HG03342 (cell line): Measurements from ENCODE around the gene FDPS.

Experiments
- ATAC-seq: cut with Tn5 transposase; IDR thresholded peaks from one replicate; pipeline ENCODE4 v1.9.1; 2021; ENCODE audit warnings: mild to moderate bottlenecking, moderate library complexity; ENCODE audit not compliant: unreplicated experiment

Gene FDPS

GRCh38 chr1:155308493-155309422 lies at the start of gene FDPS:
Gene FDPS (plus strand): TSS chr1:155308866. CDS start chr1:155309790, 924 bp downstream.
- peak; percentile 95 for ATAC-seq

GRCh38 chr1:155260276-155260675 lies 48.4 kb upstream of the FDPS start:
- ATAC-seq = no peak

GRCh38 chr1:155261493-155261851 lies 47.2 kb upstream of the FDPS start:
- no peak for ATAC-seq

GRCh38 chr1:155261852-155262673 lies 46.6 kb upstream of the FDPS start, which contains the start of gene SCAMP3:
Gene SCAMP3 (minus strand): TSS chr1:155262360. CDS start chr1:155262151, 209 bp downstream.
- peak; percentile 88 for ATAC-seq

GRCh38 chr1:155263067-155263466 lies 45.6 kb upstream of the FDPS start:
- ATAC-seq = no peak

GRCh38 chr1:155266553-155266952 lies 42.1 kb upstream of the FDPS start:
- ATAC-seq = no peak

- no peak for ATAC-seq
These were observed 41.3 kb upstream of the FDPS start for GRCh38 chr1:155267373-155267772.

- ATAC-seq = no peak
These were observed 40.0 kb upstream of the FDPS start for GRCh38 chr1:155268630-155269029.

GRCh38 chr1:155269381-155269780 lies 39.3 kb upstream of the FDPS start:
- no peak for ATAC-seq

GRCh38 chr1:155272466-155273342 lies 36.0 kb upstream of the FDPS start:
- peak; percentile 24 for ATAC-seq

GRCh38 chr1:155273343-155274245 lies 35.1 kb upstream of the FDPS start, which contains the start of gene CLK2:
Gene CLK2 (minus strand): TSS chr1:155273504. CDS start chr1:155270977, 2,527 bp downstream.
- peak; percentile 78 for ATAC-seq

GRCh38 chr1:155277070-155277901 lies 31.4 kb upstream of the FDPS start, which contains the start of gene HCN3:
Gene HCN3 (plus strand): TSS chr1:155277463. CDS start chr1:155277591, 128 bp downstream.
- ATAC-seq = peak; percentile 54

GRCh38 chr1:155277902-155278688 lies 30.6 kb upstream of the FDPS start:
- ATAC-seq = no peak

GRCh38 chr1:155278689-155279160 lies 29.9 kb upstream of the FDPS start:
- no peak for ATAC-seq

GRCh38 chr1:155279268-155279667 lies 29.4 kb upstream of the FDPS start:
- no peak for ATAC-seq

- no peak for ATAC-seq
These were observed 26.1 kb upstream of the FDPS start for GRCh38 chr1:155282488-155283091.

GRCh38 chr1:155284476-155284875 lies 24.2 kb upstream of the FDPS start:
- no peak for ATAC-seq
